Measurements from ENCODE around the gene GLRX3. TPM values are rescaled to one million over a fixed set of nuclear protein-coding genes. Genes with fewer than 3 reads are reported as not detected.

GLRX3 gene
- total and polyA plus RNA-seq, 2 donors (not counting 3 experiments of a cell fraction or from before 2014, with no cell fraction given): 71.6 to 132 TPM

- Histone ChIP-seq H3K9ac (replicated peaks; ENCODE audit: extremely low read depth, insufficient read depth, low read length) (no peak overlapping the region), H3K9me3 (replicated peaks; ENCODE audit: control insufficient read depth, insufficient read depth, low read length) (no peaks in the 10 kb centered on the region), H3K4me2 (ENCODE audit: insufficient read depth, low read length) (no peak overlapping the region), H3K27me3 (ENCODE audit: control insufficient read depth in 2 of 2, insufficient read depth in 2 of 2, low read length in 2 of 2) (no peaks in the 10 kb centered on the region), H3K36me3 (ENCODE audit: control insufficient read depth in 2 of 2, extremely low read depth in 1 of 2, insufficient read depth in 2 of 2, low read length in 2 of 2) (no peaks in the 10 kb centered on the region), H3K9me1 (replicated peaks; ENCODE audit: control insufficient read depth, extremely low read depth, insufficient read depth, low read length) (no peaks in the 10 kb centered on the region), H2AFZ (ENCODE audit: low read depth, low read length) (no peak overlapping the region), H3K4me3 (replicated peaks in 1 of 3; ENCODE audit: insufficient read depth in 1 of 3, low read depth in 1 of 3, low read length in 3 of 3) (no peak overlapping the region), H3K27ac (ENCODE audit: insufficient read depth, low read depth, low read length) (no peak overlapping the region), H3K79me2 (ENCODE audit: control insufficient read depth, insufficient read depth, low read length) (no peaks in the 10 kb centered on the region), H3K4me1 (ENCODE audit: control insufficient read depth, extremely low read depth, insufficient read depth, low read length) (no peaks in the 10 kb centered on the region), H4K20me1 (replicated peaks; ENCODE audit: control insufficient read depth, extremely low read depth, insufficient read depth, low read length) (no peaks in the 10 kb centered on the region)
- CTCF ChIA-PET: no interaction called here
- TF ChIP-seq JUN (IDR thresholded peaks at IDR 0.05; ENCODE audit: borderline replicate concordance, insufficient read depth, insufficient read length, low read depth) (no peak), POLR2A (IDR thresholded peaks at IDR 0.05; ENCODE audit: low read depth, low read length) (no peak)
- POLR2A ChIA-PET: no interaction called here
- intact Hi-C loops (cut with micrococcal nuclease): loop anchor here (10.0 kb wide), 1 partner anchor 1950 kb away; no protein-coding TSS in a partner anchor
- DNase-seq (ENCODE audit: low read depth, low spot score) (no peak), FAIRE-seq (no peak)
- dilution Hi-C loops (cut with MboI; ENCODE audit: extremely low pct_ligation_motif_present, low sequenced_read_pairs): no loop called here
- BruUV-seq (replicated peaks): no TSS peak
Observed at GRCh38 chr10:130194194-130194990, 58.2 kb downstream of the GLRX3 start.

GRCh38 chr10:130194991-130195645, 58.9 kb downstream of the GLRX3 start:
- H3K27ac ChIP-seq (ENCODE audit: insufficient read depth, low read depth, low read length): no peak overlapping the region
- CTCF ChIA-PET: interaction anchor here (1.1 kb wide), 1 partner anchor 15 kb away, joined by 3 read pairs; no protein-coding TSS in a partner anchor
- no peak for DNase-seq (ENCODE audit: low read depth, low spot score)
- no peak overlapping the region for H3K4me3 ChIP-seq (replicated peaks in 1 of 3; ENCODE audit: insufficient read depth in 1 of 3, low read depth in 1 of 3, low read length in 3 of 3)
- dilution Hi-C loops (cut with MboI; ENCODE audit: extremely low pct_ligation_motif_present, low sequenced_read_pairs): no loop called here
- no TSS peak for BruUV-seq (replicated peaks)
- H3K9me3 ChIP-seq (replicated peaks; ENCODE audit: control insufficient read depth, insufficient read depth, low read length): no peaks in the 10 kb centered on the region
- FAIRE-seq: no peak
- no peak overlapping the region for H3K9ac ChIP-seq (replicated peaks; ENCODE audit: extremely low read depth, insufficient read depth, low read length)
- intact Hi-C loops (cut with micrococcal nuclease): loop anchor here (10.0 kb wide), 1 partner anchor 1950 kb away; no protein-coding TSS in a partner anchor
- no peaks in the 10 kb centered on the region for H4K20me1 ChIP-seq (replicated peaks; ENCODE audit: control insufficient read depth, extremely low read depth, insufficient read depth, low read length)
- TF ChIP-seq POLR2A (IDR thresholded peaks at IDR 0.05; ENCODE audit: low read depth, low read length) (no peak), MYC (IDR thresholded peaks at IDR 0.05; ENCODE audit: low read depth, low read length) (no peak), GATA2 (IDR thresholded peaks at IDR 0.05; ENCODE audit: insufficient read depth, insufficient read length, low read depth, low read length) (no peak), FOS (IDR thresholded peaks at IDR 0.05; ENCODE audit: borderline replicate concordance, insufficient read depth, low read length) (no peak), POLR2AphosphoS5 (IDR thresholded peaks at IDR 0.05; ENCODE audit: insufficient read depth, low read depth, low read length) (no peak), EZH2 (IDR thresholded peaks at IDR 0.05; ENCODE audit: borderline replicate concordance, low read depth, low read length, severe bottlenecking) (no peak), MAX (IDR thresholded peaks at IDR 0.05; ENCODE audit: insufficient read depth, insufficient read length) (no peak), JUN (IDR thresholded peaks at IDR 0.05; ENCODE audit: borderline replicate concordance, insufficient read depth, insufficient read length, low read depth) (no peak), CTCF (IDR thresholded peaks at IDR 0.05; ENCODE audit: extremely low read depth in 1 of 2, insufficient read depth in 1 of 2, low read depth in 1 of 2, low read length in 2 of 2) (no peak)
- no peaks in the 10 kb centered on the region for H3K27me3 ChIP-seq (ENCODE audit: control insufficient read depth in 2 of 2, insufficient read depth in 2 of 2, low read length in 2 of 2)
- no peak overlapping the region for H2AFZ ChIP-seq (ENCODE audit: low read depth, low read length)
- H3K79me2 ChIP-seq (ENCODE audit: control insufficient read depth, insufficient read depth, low read length): no peaks in the 10 kb centered on the region
- H3K36me3 ChIP-seq (ENCODE audit: control insufficient read depth in 2 of 2, extremely low read depth in 1 of 2, insufficient read depth in 2 of 2, low read length in 2 of 2): no peaks in the 10 kb centered on the region
- POLR2A ChIA-PET: no interaction called here
- no peak overlapping the region for H3K4me2 ChIP-seq (ENCODE audit: insufficient read depth, low read length)
- H3K4me1 ChIP-seq (ENCODE audit: control insufficient read depth, extremely low read depth, insufficient read depth, low read length): no peaks in the 10 kb centered on the region
- no peaks in the 10 kb centered on the region for H3K9me1 ChIP-seq (replicated peaks; ENCODE audit: control insufficient read depth, extremely low read depth, insufficient read depth, low read length)

Measured in endothelial cell of umbilical vein (primary cell).